Keratinocyte (primary cell): ENCODE data around the gene VCL. TPM values are rescaled to one million over a fixed set of nuclear protein-coding genes. Genes with fewer than 3 reads are reported as not detected.

ENCODE experiments used
- DNase-seq: peaks from one replicate; pipeline ENCODE4 v3.0.0-alpha.2; 2011; ENCODE audit warnings: low read depth, missing footprints, low spot score
- FAIRE-seq: peaks from 2 replicates; lab custom pipeline; 2011; peaks lifted over from hg19 to GRCh38; lab: Jason Lieb, UNC
- H2AFZ ChIP-seq: 2 replicates; pipeline ENCODE4 v1.6.0; 2012; ENCODE audit warnings: low read length, control low read depth, inconsistent platforms; ENCODE audit not compliant: control insufficient read depth
- H3K27ac ChIP-seq: 2 replicates; pipeline ENCODE4 v1.5.1; 2011; ENCODE audit warnings: low read length; ENCODE audit not compliant: control insufficient read depth, insufficient read depth
- H3K27me3 ChIP-seq: 3 replicates; pipeline ENCODE4 v1.6.0; 2011; ENCODE audit warnings: low read length; ENCODE audit not compliant: control insufficient read depth, insufficient read depth; ENCODE audit errors: extremely low read depth
- H3K36me3 ChIP-seq, 2 experiments: 2 replicates in 1 of 2; 3 replicates in 1 of 2; pipeline ENCODE4 v1.5.1; 2011; ENCODE audit warnings: low read length in 2 of 2, mild to moderate bottlenecking in 1 of 2; ENCODE audit not compliant: control insufficient read depth in 2 of 2, insufficient read depth in 2 of 2; ENCODE audit errors: extremely low read depth in 1 of 2
- H3K4me1 ChIP-seq: 3 replicates; pipeline ENCODE4 v1.5.1; 2011; ENCODE audit warnings: low read length; ENCODE audit not compliant: control insufficient read depth, insufficient read depth; ENCODE audit errors: extremely low read depth
- H3K4me2 ChIP-seq: 3 replicates; pipeline ENCODE4 v1.6.0; 2011; ENCODE audit warnings: low read depth, low read length; ENCODE audit not compliant: control insufficient read depth, insufficient read depth; ENCODE audit errors: extremely low read depth
- H3K4me3 ChIP-seq, 3 experiments: fragments of 200-600 bp in 1 of 3; sonication (generic) in 1 of 3; 2 replicates in 2 of 3; 3 replicates in 1 of 3; pipeline ENCODE4 v1.5.1; 2011 to 2016; ENCODE audit warnings: low read length in 3 of 3, mild to moderate bottlenecking in 3 of 3, control low read depth in 2 of 3, inconsistent platforms in 1 of 3, low read depth in 1 of 3, mixed read lengths in 1 of 3, mixed run types in 1 of 3, moderate library complexity in 1 of 3; ENCODE audit not compliant: control insufficient read depth in 2 of 3, insufficient read depth in 2 of 3; ENCODE audit errors: extremely low read depth in 1 of 3
- H3K79me2 ChIP-seq: 2 replicates; pipeline ENCODE4 v1.6.0; 2012; ENCODE audit warnings: low read length; ENCODE audit not compliant: control insufficient read depth, insufficient read depth
- H3K9ac ChIP-seq: 3 replicates; pipeline ENCODE4 v1.6.0; 2011; ENCODE audit warnings: low read length; ENCODE audit not compliant: control insufficient read depth, insufficient read depth; ENCODE audit errors: extremely low read depth
- H3K9me1 ChIP-seq: 3 replicates; pipeline ENCODE4 v1.6.0; 2011; ENCODE audit warnings: low read length; ENCODE audit not compliant: control insufficient read depth, insufficient read depth; ENCODE audit errors: extremely low read depth
- H3K9me3 ChIP-seq: 2 replicates; pipeline ENCODE4 v1.5.1; 2012; ENCODE audit warnings: low read depth, low read length; ENCODE audit not compliant: control insufficient read depth
- H4K20me1 ChIP-seq: 3 replicates; pipeline ENCODE4 v1.6.0; 2011; ENCODE audit warnings: low read length; ENCODE audit not compliant: control insufficient read depth, insufficient read depth; ENCODE audit errors: extremely low read depth
- EZH2 ChIP-seq: IDR thresholded peaks from one replicate; pipeline ENCODE4 v1.6.1; 2012; ENCODE audit warnings: inconsistent platforms, mild to moderate bottlenecking, low read length, moderate library complexity
- dilution Hi-C: fragments of 300-500 bp; cut with MboI; formaldehyde crosslinking; loops from one replicate; pipeline ENCODE4 v1.7.0; 2020; ENCODE audit warnings: low sequenced_read_pairs; ENCODE audit not compliant: extremely low pct_ligation_motif_present
- polyA plus RNA-seq, 5 experiments: library from polyadenylated mRNA; depleted of rRNA in 3 of 5; stranded (reverse) in 3 of 5; stranded (forward) in 1 of 5; unstranded in 1 of 5; fragments of >200 nt; gene quantifications; 1 replicate in 1 of 5; 2 replicates in 3 of 5; 3 replicates in 1 of 5; pipeline versions ENCODE4 v1.2.1 to v1.2.3, GENCODE V29; 2011 to 2012; ENCODE audit warnings: missing spikeins in 2 of 5, low read depth in 1 of 5, low replicate concordance in 1 of 5
- TF ChIP-seq, protein P1 (sequence below), 3 experiments: IDR thresholded peaks in 1 of 3; conservative IDR thresholded peaks in 1 of 3; optimal IDR thresholded peaks in 1 of 3; 2 replicates in 2 of 3; 3 replicates in 1 of 3; pipeline versions ENCODE3 to v1.5.1; 2011; ENCODE audit warnings: low read length in 3 of 3, mild to moderate bottlenecking in 3 of 3, moderate library complexity in 2 of 3, control low read depth in 1 of 3, inconsistent platforms in 1 of 3; ENCODE audit not compliant: insufficient read depth in 2 of 3; ENCODE audit errors: extremely low read depth in 1 of 3

The VCL gene
- polyA plus RNA-seq, 1 donor (not counting 4 experiments of a cell fraction or from before 2014, with no cell fraction given), result 102 TPM

DNA sequence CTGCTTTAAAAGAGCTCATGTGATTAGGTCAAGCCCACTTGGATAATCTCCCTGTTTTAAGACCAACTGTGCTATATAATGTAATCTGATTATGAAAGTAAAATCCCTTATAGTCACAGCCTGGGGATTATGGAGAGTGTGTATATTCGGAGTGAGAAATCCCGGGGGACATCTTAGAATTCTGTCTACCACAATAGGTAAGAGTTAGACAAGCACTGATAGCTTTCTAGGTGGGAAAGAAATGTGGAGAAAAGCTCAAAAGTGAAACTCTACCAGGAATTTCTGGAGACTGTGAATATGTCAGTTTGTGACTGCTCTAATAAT is 2.9 kb upstream of the VCL start:
- no peak overlapping the region for H2AFZ ChIP-seq
- no peak for TF ChIP-seq EZH2

DNA sequence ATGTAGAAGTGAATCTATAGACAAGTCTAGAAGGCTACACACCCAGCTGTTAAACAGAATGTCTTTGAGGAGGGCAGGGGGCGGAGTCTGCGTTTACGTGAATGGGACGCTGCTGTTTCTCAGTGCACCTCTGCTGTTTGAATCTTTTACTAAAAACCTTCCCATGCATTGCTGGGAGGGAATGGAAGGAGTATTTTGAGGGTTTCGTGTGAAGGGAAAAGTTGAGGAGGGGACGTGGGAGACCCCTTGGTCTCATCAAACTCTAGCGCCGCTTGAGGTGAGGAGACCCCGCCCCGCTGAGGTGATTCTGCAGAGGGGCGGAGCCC is 492 bp upstream of the VCL start:
- DNase-seq (no peak), FAIRE-seq (no peak)
- dilution Hi-C loops, result no loop called here
- Histone ChIP-seq H3K79me2 (peaks cover 44% of the 10 kb centered on the region), H3K4me3 (peak overlapping the region; percentile 62 to 92 (median 75)), H4K20me1 (no peaks in the 10 kb centered on the region), H3K27me3 (no peaks in the 10 kb centered on the region), H3K9me3 (no peaks in the 10 kb centered on the region), H3K27ac (peak overlapping the region; percentile 69), H3K36me3 (peaks cover 0 to 5% of the 10 kb centered on the region in 2 experiments), H2AFZ (peak overlapping the region; percentile 96), H3K9ac (peak overlapping the region; percentile 57), H3K9me1 (no peaks in the 10 kb centered on the region), H3K4me2 (peak overlapping the region; percentile 85), H3K4me1 (peaks cover 21% of the 10 kb centered on the region)
- TF ChIP-seq EZH2, result no peak

More for the DNA sequence above, 2.9 kb upstream of the VCL start:
- Histone ChIP-seq H4K20me1 (no peaks in the 10 kb centered on the region), H3K4me2 (no peak overlapping the region), H3K27ac (no peak overlapping the region), H3K27me3 (no peaks in the 10 kb centered on the region), H3K9me3 (no peaks in the 10 kb centered on the region), H3K4me3 (no peak overlapping the region), H3K9me1 (no peaks in the 10 kb centered on the region), H3K36me3 (no peaks in the 10 kb centered on the region), H3K9ac (no peak overlapping the region), H3K79me2 (peaks cover 20% of the 10 kb centered on the region), H3K4me1 (peaks cover 13% of the 10 kb centered on the region)
- DNase-seq (no peak), FAIRE-seq (no peak)
- dilution Hi-C loops, result no loop called here

DNA sequence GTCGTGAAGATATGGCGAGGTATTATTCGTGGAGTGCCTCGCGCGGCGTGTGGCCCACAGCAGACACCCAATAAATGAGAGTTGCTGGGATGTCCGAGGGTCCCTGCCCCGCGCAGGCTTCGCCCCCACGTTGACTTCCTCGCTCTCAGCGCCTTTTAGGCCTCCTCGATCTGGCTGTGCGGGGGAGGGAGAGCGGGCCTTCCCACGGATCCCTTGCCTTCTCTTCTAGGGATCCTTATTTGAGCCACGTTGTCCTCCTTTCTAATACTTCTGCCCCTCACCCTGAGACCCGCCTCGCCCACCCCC is 660 bp downstream of the VCL start:
- DNase-seq, result no peak
- peak overlapping the region; percentile 2 for H2AFZ ChIP-seq

More for the DNA sequence above, 660 bp downstream of the VCL start:
- dilution Hi-C loops, result no loop called here
- peaks cover 54% of the 10 kb centered on the region for H3K79me2 ChIP-seq
- H3K27ac ChIP-seq, result peak overlapping the region; percentile 83
- H3K9ac ChIP-seq, result peak overlapping the region; percentile 89
- peaks cover 5% of the 10 kb centered on the region in 2 experiments for H3K36me3 ChIP-seq
- H3K4me2 ChIP-seq, result peak overlapping the region; percentile 91
- no peaks in the 10 kb centered on the region for H3K9me1 ChIP-seq
- no peak for TF ChIP-seq EZH2
- TF ChIP-seq, protein P1, sequence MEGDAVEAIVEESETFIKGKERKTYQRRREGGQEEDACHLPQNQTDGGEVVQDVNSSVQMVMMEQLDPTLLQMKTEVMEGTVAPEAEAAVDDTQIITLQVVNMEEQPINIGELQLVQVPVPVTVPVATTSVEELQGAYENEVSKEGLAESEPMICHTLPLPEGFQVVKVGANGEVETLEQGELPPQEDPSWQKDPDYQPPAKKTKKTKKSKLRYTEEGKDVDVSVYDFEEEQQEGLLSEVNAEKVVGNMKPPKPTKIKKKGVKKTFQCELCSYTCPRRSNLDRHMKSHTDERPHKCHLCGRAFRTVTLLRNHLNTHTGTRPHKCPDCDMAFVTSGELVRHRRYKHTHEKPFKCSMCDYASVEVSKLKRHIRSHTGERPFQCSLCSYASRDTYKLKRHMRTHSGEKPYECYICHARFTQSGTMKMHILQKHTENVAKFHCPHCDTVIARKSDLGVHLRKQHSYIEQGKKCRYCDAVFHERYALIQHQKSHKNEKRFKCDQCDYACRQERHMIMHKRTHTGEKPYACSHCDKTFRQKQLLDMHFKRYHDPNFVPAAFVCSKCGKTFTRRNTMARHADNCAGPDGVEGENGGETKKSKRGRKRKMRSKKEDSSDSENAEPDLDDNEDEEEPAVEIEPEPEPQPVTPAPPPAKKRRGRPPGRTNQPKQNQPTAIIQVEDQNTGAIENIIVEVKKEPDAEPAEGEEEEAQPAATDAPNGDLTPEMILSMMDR (optimal IDR thresholded peaks at IDR 0.05 in 1 of 3, IDR thresholded peaks at IDR 0.05 in 1 of 3, conservative IDR thresholded peaks at IDR 0.05 in 1 of 3; ENCODE audit: extremely low read depth in 1 of 3, insufficient read depth in 2 of 3, low read length in 3 of 3), result no peak
- peaks cover 21% of the 10 kb centered on the region for H3K4me1 ChIP-seq
- peak overlapping the region; percentile 62 to 87 (median 83) for H3K4me3 ChIP-seq
- no peaks in the 10 kb centered on the region for H4K20me1 ChIP-seq
- no peaks in the 10 kb centered on the region for H3K9me3 ChIP-seq
- H3K27me3 ChIP-seq, result no peaks in the 10 kb centered on the region
- FAIRE-seq, result no peak
